Neural cell (in vitro differentiated cells): ENCODE results near the gene CPAMD8. TPM values are rescaled to one million over a fixed set of nuclear protein-coding genes. Genes with fewer than 3 reads are reported as not detected.

Source experiments
- H2AFZ ChIP-seq: fragments of 200-600, 300-800 bp; sonication (generic), shearing (Covaris generic); 2 replicates; pipeline ENCODE4 v1.6.0; 2014; ENCODE audit warnings: low read depth, mild to moderate bottlenecking, antibody characterized with exemption, low read length, moderate library complexity
- H3F3A ChIP-seq: fragments of 200-600 bp; shearing (Covaris generic); 2 replicates; pipeline ENCODE4 v1.6.1; 2016; ENCODE audit warnings: mild to moderate bottlenecking, moderate library complexity, mixed read lengths, antibody characterized with exemption, low read length; ENCODE audit not compliant: insufficient read depth, poor library complexity, severe bottlenecking
- H3K27ac ChIP-seq: fragments of 200-600, 300-800 bp; sonication (generic), shearing (Covaris generic); 2 replicates; pipeline ENCODE4 v1.5.1; 2014; ENCODE audit warnings: mild to moderate bottlenecking, low read length, moderate library complexity
- H3K27me3 ChIP-seq: fragments of 300-800, 200-600 bp; sonication (generic), shearing (Covaris generic); 2 replicates; pipeline ENCODE4 v1.6.0; 2014; ENCODE audit warnings: mild to moderate bottlenecking, low read depth, low read length, moderate library complexity; ENCODE audit not compliant: insufficient read depth
- H3K36me3 ChIP-seq: fragments of 300-800, 200-600 bp; sonication (generic), shearing (Covaris generic); 2 replicates; pipeline ENCODE4 v1.5.1; 2014; ENCODE audit warnings: mild to moderate bottlenecking, antibody characterized with exemption, low read length, moderate library complexity; ENCODE audit not compliant: insufficient read depth
- H3K4me2 ChIP-seq: fragments of 300-800, 200-600 bp; sonication (generic), shearing (Covaris generic); 2 replicates; pipeline ENCODE4 v1.6.0; 2014; ENCODE audit warnings: mild to moderate bottlenecking, low read length
- H3K4me3 ChIP-seq: fragments of 300-800, 200-600 bp; sonication (generic), shearing (Covaris generic); 2 replicates; pipeline ENCODE4 v1.5.1; 2014; ENCODE audit warnings: mild to moderate bottlenecking, low read length, moderate library complexity
- H3K79me2 ChIP-seq: fragments of 200-600 bp; shearing (Covaris generic); replicated peaks from 2 replicates; pipeline ENCODE4 v1.6.0; 2014; ENCODE audit warnings: mild to moderate bottlenecking, low read length, moderate library complexity; ENCODE audit not compliant: insufficient read depth
- H3K9ac ChIP-seq: fragments of 300-800, 200-600 bp; sonication (generic), shearing (Covaris generic); 2 replicates; pipeline ENCODE4 v1.6.1; 2016; ENCODE audit warnings: mild to moderate bottlenecking, low read length, mixed read lengths
- H3K9me2 ChIP-seq: fragments of 200-600 bp; shearing (Covaris generic); 2 replicates; pipeline ENCODE4 v1.6.1; 2016; ENCODE audit warnings: mild to moderate bottlenecking, low read length, mixed read lengths; ENCODE audit not compliant: insufficient read depth
- H3K9me3 ChIP-seq: fragments of 200-600, 300-800 bp; sonication (generic), shearing (Covaris generic); 2 replicates; pipeline ENCODE4 v1.6.1; 2016; ENCODE audit warnings: mild to moderate bottlenecking, mixed run types, low read length, moderate library complexity, mixed read lengths
- H4K20me1 ChIP-seq: fragments of 200-600 bp; shearing (Covaris generic); 2 replicates; pipeline ENCODE4 v1.6.1; 2016; ENCODE audit warnings: mild to moderate bottlenecking, mixed run types; ENCODE audit not compliant: insufficient read depth
- EP300 ChIP-seq: fragments of 450-650 bp; conservative IDR thresholded peaks from 2 replicates; pipeline ENCODE4 v1.6.1; 2014; ENCODE audit warnings: antibody characterized with exemption, mild to moderate bottlenecking, moderate library complexity; ENCODE audit not compliant: poor library complexity, severe bottlenecking
- MXI1 ChIP-seq: fragments of 450-650 bp; conservative IDR thresholded peaks from 2 replicates; pipeline ENCODE4 v1.6.1; 2014; ENCODE audit warnings: antibody characterized with exemption, mild to moderate bottlenecking; ENCODE audit not compliant: poor library complexity, severe bottlenecking
- POLR2AphosphoS5 ChIP-seq: IDR thresholded peaks from 2 replicates; pipeline ENCODE4 v1.6.1; 2012
- RAD21 ChIP-seq: fragments of 450-650 bp; conservative IDR thresholded peaks from 2 replicates; pipeline ENCODE4 v1.6.1; 2014; ENCODE audit warnings: antibody characterized with exemption, mild to moderate bottlenecking, moderate library complexity
- REST ChIP-seq: IDR thresholded peaks from 2 replicates; pipeline ENCODE4 v1.6.1; 2012; ENCODE audit warnings: borderline replicate concordance
- SMC3 ChIP-seq: fragments of 450-650 bp; conservative IDR thresholded peaks from 2 replicates; pipeline ENCODE4 v1.6.1; 2014; ENCODE audit warnings: antibody characterized with exemption, mild to moderate bottlenecking, moderate library complexity; ENCODE audit not compliant: poor library complexity
- TAF1 ChIP-seq: IDR thresholded peaks from 2 replicates; pipeline ENCODE4 v1.6.1; 2012; ENCODE audit warnings: low read depth
- polyA plus RNA-seq: library from polyadenylated mRNA; depleted of rRNA; stranded (reverse); fragments of >200 nt; gene quantifications from 2 replicates; pipeline ENCODE4 v1.2.3, GENCODE V29; 2014
- small RNA-seq, 3 experiments: library from RNA; depleted of rRNA; stranded (forward); fragments of <200 nt; gene quantifications; one replicate each; pipeline ENCODE3, GENCODE V24; 2012

Gene CPAMD8
- polyA plus RNA-seq, 1 donor from 2014 or later = 1.9 TPM

- no peaks in the 10 kb centered on the region for H3K9me3 ChIP-seq
- no peaks in the 10 kb centered on the region for H3K36me3 ChIP-seq
- H3K79me2 ChIP-seq = no peaks in the 10 kb centered on the region
- no peak overlapping the region for H3K4me3 ChIP-seq
- H3K27ac ChIP-seq = no peak overlapping the region
- H3F3A ChIP-seq = no peaks in the 10 kb centered on the region
- no peak overlapping the region for H3K9ac ChIP-seq
- no peak overlapping the region for H2AFZ ChIP-seq
- no peaks in the 10 kb centered on the region for H3K27me3 ChIP-seq
- no peaks in the 10 kb centered on the region for H4K20me1 ChIP-seq
- no peak for TF ChIP-seq RAD21
- TF ChIP-seq EP300 = no peak
- no peak for TF ChIP-seq POLR2AphosphoS5
- TF ChIP-seq TAF1 = no peak
- TF ChIP-seq REST = no peak
- H3K4me2 ChIP-seq = no peak overlapping the region
- no peaks in the 10 kb centered on the region for H3K9me2 ChIP-seq
Observed at GRCh38 chr19:16847430-16847829, 179.2 kb downstream of the CPAMD8 start.

- H3F3A ChIP-seq = no peaks in the 10 kb centered on the region
- no peaks in the 10 kb centered on the region for H3K36me3 ChIP-seq
- no peaks in the 10 kb centered on the region for H3K9me3 ChIP-seq
- no peak overlapping the region for H3K9ac ChIP-seq
- TF ChIP-seq MXI1 (no peak), EP300 (no peak), POLR2AphosphoS5 (no peak), RAD21 (no peak), SMC3 (no peak), REST (no peak)
- no peaks in the 10 kb centered on the region for H3K9me2 ChIP-seq
- H3K4me2 ChIP-seq = no peak overlapping the region
- H2AFZ ChIP-seq = no peak overlapping the region
- no peak overlapping the region for H3K4me3 ChIP-seq
- no peaks in the 10 kb centered on the region for H3K79me2 ChIP-seq
- H3K27me3 ChIP-seq = no peaks in the 10 kb centered on the region
- H4K20me1 ChIP-seq = no peaks in the 10 kb centered on the region
- no peak overlapping the region for H3K27ac ChIP-seq
Observed at GRCh38 chr19:16846901-16847300, 179.7 kb downstream of the CPAMD8 start.

Small RNA genes lying within 50 kb of the gene (small RNA-seq; reads per million reads assigned to genes)
- gene RN7SL823P (0 reads per million in 3 experiments), gene RN7SL835P (0 reads per million in 3 experiments)

Other genes starting within 250 kb of the CPAMD8 start
- 31.2 and 36.9 TPM in 2 replicates for gene SIN3B, start 197.4 kb downstream of the CPAMD8 start, polyA plus RNA-seq
- not detected in 2 replicates for gene F2RL3, start 137.8 kb downstream of the CPAMD8 start, polyA plus RNA-seq
- gene HAUS8, start 48.6 kb upstream of the CPAMD8 start, polyA plus RNA-seq = 3.6 and 4.8 TPM in 2 replicates
- gene MYO9B, start 49.0 kb upstream of the CPAMD8 start, polyA plus RNA-seq = 27.2 and 28.5 TPM in 2 replicates
- gene USE1, start 188.5 kb upstream of the CPAMD8 start, polyA plus RNA-seq = 20.4 and 34.7 TPM in 2 replicates
- gene OCEL1, start 199.4 kb upstream of the CPAMD8 start, polyA plus RNA-seq = 1.9 and 6.5 TPM in 2 replicates
- gene NR2F6, start 219.1 kb upstream of the CPAMD8 start, polyA plus RNA-seq = 26.9 and 30.0 TPM in 2 replicates
- 0.59 TPM in 1 of 2 replicates, not detected in the other for gene USHBP1, start 237.9 kb upstream of the CPAMD8 start, polyA plus RNA-seq
- 123 and 132 TPM in 2 replicates for gene BABAM1, start 240.6 kb upstream of the CPAMD8 start, polyA plus RNA-seq